ENCODE data around the gene STAT2.
"Not testable (repeated sequence)": the region's sequence is repeated elsewhere in the genome, so short reads cannot be mapped to it uniquely, and the experiment has no call there.

STAT2 gene

GRCh38 chr12:56362130-56363059 lies 2.5 kb upstream of the STAT2 start, which contains the start of gene APOF:
APOF (minus strand) TSS chr12:56362857; CDS start chr12:56362745, 112 bp downstream.
- DNase-seq (ENCODE audit: low spot score), result no peak

DNA sequence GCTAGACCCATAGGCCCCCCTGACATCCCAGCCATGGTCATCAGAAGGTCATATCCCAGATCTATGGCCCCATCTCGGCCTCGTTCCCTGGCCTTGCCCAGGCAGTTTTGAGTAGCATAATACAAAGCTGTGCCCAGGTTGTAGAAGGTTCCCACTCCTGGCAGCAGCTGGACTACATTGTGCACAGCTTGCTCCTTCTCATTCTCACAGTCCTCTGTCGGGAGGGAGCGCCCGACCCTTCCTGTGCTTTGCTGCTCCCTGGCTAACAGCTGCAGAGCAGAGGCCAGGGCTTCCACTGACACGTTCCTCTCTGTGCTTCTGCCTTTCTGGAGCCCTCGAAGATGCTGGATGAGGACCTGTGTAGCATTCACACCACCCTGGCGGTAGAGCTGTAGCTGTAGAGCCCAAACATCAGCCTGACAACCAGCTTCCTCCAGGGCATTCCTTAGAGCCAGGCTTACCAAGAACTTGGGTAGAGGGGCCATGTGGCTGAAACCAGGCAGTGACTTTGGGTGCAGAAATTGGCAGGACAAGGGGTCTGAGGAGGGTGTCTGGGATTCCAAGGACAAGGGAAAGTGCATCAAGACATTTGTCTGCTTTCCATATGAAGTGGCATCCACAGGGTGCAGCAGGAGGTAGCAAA lies 1.7 kb upstream of the STAT2 start:
- no peak for DNase-seq (ENCODE audit: low spot score)

- DNase-seq (ENCODE audit: low spot score), result peak; percentile 30
Measured at GRCh38 chr12:56358836-56359532, 923 bp downstream of the STAT2 start.

DNA sequence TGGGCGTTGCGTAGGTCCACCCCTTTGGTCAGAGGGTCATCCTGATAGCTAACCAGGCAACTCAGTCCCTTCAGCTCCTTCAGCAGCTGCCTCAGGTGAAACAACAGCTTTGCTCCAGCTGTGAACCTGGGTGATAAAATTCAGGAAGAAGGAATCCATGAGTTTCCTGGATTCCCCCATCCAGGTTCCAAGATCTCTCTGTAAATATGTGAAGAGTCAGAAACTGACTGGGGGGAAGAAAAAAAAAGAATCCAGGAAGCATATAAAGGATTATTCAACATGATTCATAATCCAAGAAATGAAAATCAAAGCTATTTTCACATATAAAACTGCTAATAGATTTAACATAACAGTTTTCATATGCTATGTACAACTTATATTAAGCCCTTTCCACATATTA lies 8.6 kb downstream of the STAT2 start:
- no peak for DNase-seq (ENCODE audit: low spot score)

DNA sequence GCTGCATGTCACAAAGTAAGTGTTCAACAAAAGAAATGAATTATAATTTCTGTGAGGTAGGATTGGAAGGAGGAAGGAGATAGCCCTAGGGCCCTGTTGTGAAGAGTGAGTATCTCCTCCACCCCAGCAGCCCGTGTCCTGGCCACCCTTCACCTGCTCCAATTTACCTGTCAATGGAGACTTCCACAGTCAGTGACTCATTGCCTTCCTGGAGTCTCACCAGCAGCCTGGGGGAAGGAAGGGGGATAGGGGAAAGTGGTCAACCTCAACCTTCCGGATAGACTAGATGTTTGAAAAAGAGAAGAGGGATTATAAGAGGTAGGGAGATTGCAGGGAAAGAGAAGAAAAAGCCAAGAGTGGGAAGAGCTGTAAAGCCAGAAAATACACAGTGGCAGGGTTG lies 9.2 kb downstream of the STAT2 start:
- no peak for DNase-seq (ENCODE audit: low spot score)

DNA sequence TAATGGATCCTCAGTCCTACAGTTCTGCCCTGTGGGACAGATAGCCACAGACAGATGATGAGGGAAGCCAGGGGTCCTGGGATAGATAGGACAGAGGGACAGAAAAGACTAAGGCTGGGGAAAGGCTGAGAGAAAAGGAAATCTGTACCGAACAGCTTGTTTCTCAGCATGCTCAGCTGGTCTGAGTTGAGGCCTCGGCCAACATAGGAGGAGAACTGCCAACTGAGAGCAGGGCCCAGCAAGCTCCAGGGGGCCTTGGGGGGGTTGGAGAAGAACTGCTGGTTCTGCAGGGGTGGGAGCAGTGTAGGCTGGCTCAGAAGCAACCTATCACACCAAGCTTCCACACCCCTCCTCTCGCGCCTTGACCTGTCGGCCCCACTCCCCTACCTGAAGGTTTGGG lies 11.1 kb downstream of the STAT2 start:
- DNase-seq (ENCODE audit: low spot score), result no peak

- not testable (repeated sequence) for DNase-seq (ENCODE audit: low spot score)
Measured at GRCh38 chr12:56347255-56347654, 12.7 kb downstream of the STAT2 start.

GRCh38 chr12:56346675-56347074 lies 13.2 kb downstream of the STAT2 start:
- DNase-seq (ENCODE audit: low spot score), result no peak

DNA sequence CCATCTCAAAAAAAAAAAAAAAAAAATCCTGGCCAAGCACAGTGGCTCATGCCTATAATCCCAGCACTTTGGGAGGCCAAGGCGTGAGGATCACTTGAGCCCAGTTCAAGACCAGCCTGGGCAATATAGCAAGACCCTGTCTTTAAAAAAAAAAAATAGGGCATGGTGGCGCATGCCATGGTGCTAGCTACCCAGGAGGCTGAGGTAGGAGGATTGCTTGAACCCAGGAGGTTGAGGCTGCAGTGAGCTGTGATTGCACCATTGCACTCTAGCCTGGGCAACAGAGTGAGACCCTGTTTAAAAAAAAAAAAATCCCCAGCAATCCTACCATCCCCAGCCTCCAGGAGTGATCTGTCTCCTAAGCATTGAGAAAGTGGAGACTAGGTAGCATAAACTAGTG lies 17.6 kb downstream of the STAT2 start:
- DNase-seq (ENCODE audit: low spot score), result not testable (repeated sequence)

- no peak for DNase-seq (ENCODE audit: low spot score)
Measured at GRCh38 chr12:56341616-56342015, 18.3 kb downstream of the STAT2 start.

- no peak for DNase-seq (ENCODE audit: low spot score)
Measured at GRCh38 chr12:56339158-56339422, 20.8 kb downstream of the STAT2 start.

- no peak for DNase-seq (ENCODE audit: low spot score)
Measured at GRCh38 chr12:56338308-56339157, 21.4 kb downstream of the STAT2 start, which contains the start of gene IL23A. IL23A (plus strand) TSS chr12:56338884; CDS start chr12:56339045, 161 bp downstream.

DNA sequence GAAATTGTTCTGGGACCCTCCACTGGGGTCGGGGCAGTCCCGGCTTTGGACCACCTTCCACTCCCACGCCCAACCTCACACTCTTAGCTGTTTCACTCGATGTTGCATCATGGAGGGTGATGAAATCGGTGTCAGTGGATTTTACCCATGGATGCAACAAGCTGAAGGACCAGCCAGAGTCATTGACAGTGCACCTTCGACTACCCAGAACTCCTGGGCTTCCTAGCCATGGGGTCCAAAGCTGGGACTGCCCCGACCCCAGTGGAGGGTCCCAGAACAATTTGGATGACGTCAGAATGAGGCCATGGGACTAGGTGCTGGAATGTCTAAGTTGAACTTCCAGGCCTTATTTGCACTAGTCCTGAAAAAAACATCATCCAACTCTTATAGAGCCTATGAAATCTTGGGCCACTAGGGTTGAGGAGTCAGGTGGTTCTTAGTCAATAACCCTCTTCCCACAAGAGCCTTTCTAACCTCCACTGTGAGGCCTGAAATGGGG lies 22.1 kb downstream of the STAT2 start:
- no peak for DNase-seq (ENCODE audit: low spot score)

GRCh38 chr12:56336361-56337167 lies 23.3 kb downstream of the STAT2 start:
- DNase-seq (ENCODE audit: low spot score), result no peak

DNA sequence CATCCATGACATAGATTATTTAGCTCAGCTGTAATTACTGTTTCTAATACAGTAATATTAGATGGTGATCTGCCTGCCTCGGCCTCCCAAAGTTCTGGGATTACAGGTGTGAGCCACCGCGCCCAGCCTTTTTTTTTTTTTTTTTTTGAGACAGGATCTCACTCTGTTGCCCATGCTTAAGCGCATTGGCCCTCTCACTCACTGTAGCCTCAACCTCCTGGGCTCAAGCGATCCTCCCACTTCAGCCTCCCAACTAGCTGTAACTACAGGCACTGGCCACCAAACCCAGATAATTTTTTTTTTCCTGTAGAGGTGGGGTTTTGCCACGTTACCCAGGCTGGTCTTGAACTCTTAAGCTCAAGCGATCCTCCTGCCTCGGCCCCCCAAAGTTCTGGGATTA lies 24.4 kb downstream of the STAT2 start:
- not testable (repeated sequence) for DNase-seq (ENCODE audit: low spot score)

- no peak for DNase-seq (ENCODE audit: low spot score)
Measured at GRCh38 chr12:56334490-56334793, 25.5 kb downstream of the STAT2 start.

- peak; percentile 97 for DNase-seq (ENCODE audit: low spot score)
Measured at GRCh38 chr12:56333679-56334489, 26.0 kb downstream of the STAT2 start, which contains the start of gene PAN2. PAN2 (minus strand) TSS chr12:56334000; CDS start chr12:56333094, 906 bp downstream.

GRCh38 chr12:56333197-56333678 lies 26.7 kb downstream of the STAT2 start:
- no peak for DNase-seq (ENCODE audit: low spot score)

- DNase-seq (ENCODE audit: low spot score), result no peak
Measured at GRCh38 chr12:56332512-56333196, 27.3 kb downstream of the STAT2 start.

Measured in RKO (cell line).